Measurements from ENCODE around the gene PKIB. TPM values are rescaled to one million over a fixed set of nuclear protein-coding genes. Genes with fewer than 3 reads are reported as not detected.

The PKIB gene
- total and polyA plus RNA-seq, 10 of the 15 experiments (the other 5 are each of a cell fraction or from before 2014, with no cell fraction given), result 0.20 to 1.8 (median 0.87) TPM

DNA sequence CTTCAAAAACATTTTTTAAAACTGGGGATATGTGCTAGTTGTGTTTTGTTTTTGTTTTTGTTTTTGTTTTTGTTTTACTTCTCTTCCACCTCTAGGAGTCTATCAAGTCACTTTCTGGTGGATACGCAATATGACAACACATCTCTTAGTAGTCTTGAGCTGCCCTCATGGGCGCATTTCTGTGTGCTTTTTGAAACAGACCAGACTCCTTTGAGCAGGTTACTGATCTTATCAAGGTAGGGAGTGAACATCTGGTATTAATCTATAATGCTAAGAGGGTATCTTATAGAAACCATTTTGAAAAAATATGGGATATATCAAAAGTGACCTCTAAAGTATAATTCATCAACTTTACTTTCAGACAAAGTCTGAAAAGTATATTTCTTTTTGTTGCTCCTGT, 56.2 kb downstream of the PKIB start:
- intact Hi-C loops (cut with micrococcal nuclease; ENCODE audit: unreplicated experiment) (no loop called here), in situ Hi-C loops (cut with MboI) (no loop called here)
- no peak for FAIRE-seq
- no peaks in the 10 kb centered on the region for H3K9me3 ChIP-seq (replicated peaks; ENCODE audit: control insufficient read depth, insufficient read depth, low read length)
- no peak overlapping the region for H3K27ac ChIP-seq (ENCODE audit: control insufficient read depth, insufficient read depth)
- no peaks in the 10 kb centered on the region for H4K20me1 ChIP-seq (ENCODE audit: control insufficient read depth, insufficient read depth)
- no TSS peak for BruUV-seq (replicated peaks)
- ATAC-seq, result no peak
- POLR2A ChIA-PET, result interaction anchor here (1.1 kb wide), 1 partner anchor 18 kb away, joined by 3 read pairs; no protein-coding TSS in a partner anchor
- DNase-seq (ENCODE audit: low read depth, low spot score), result no peak
- TF ChIP-seq ZNF207 (IDR thresholded peaks at IDR 0.05; ENCODE audit: borderline replicate concordance), result no peak
- H3K79me2 ChIP-seq (ENCODE audit: control insufficient read depth, insufficient read depth, low read length), result no peaks in the 10 kb centered on the region
- 66% methylated on average over 2 of the region's 2 CpGs for WGBS (ENCODE audit: insufficient coverage, insufficient replicate concordance, low lambda C conversion rate, missing lambda C conversion rate)
- no peaks in the 10 kb centered on the region for H3K36me3 ChIP-seq (ENCODE audit: control insufficient read depth in 2 of 2, insufficient read depth in 2 of 2, low read length in 1 of 2)
- RAD21 ChIA-PET (ENCODE audit: unreplicated experiment), result interaction anchor here (1.5 to 1.6 kb wide), 3 partner anchors 18 to 46 kb away, joined by 3 to 5 read pairs (median 3); no protein-coding TSS in a partner anchor
- H3K27me3 ChIP-seq (replicated peaks in 1 of 2; ENCODE audit: control insufficient read depth in 2 of 2, insufficient read depth in 2 of 2, low read length in 1 of 2), result no peaks in the 10 kb centered on the region
- H2AFZ ChIP-seq (ENCODE audit: control insufficient read depth, low read depth, low read length), result no peak overlapping the region
- CTCF ChIA-PET, result interaction anchor here (1.4 to 3.8 kb wide), 3 partner anchors 9 to 175 kb away, joined by 3 to 18 read pairs (median 9); no protein-coding TSS in a partner anchor
- no peak overlapping the region for H3K9ac ChIP-seq (ENCODE audit: control insufficient read depth, insufficient read depth, low read length)
- SMC1A ChIA-PET (ENCODE audit: uncharacterized antibody, unreplicated experiment), result interaction anchor here (0.7 to 4.6 kb wide), 4 partner anchors 24 to 59 kb away, joined by 3 to 23 read pairs (median 5); no protein-coding TSS in a partner anchor
- no peak overlapping the region for H3K4me3 ChIP-seq
- H3K4me2 ChIP-seq (ENCODE audit: control insufficient read depth, insufficient read depth), result no peak overlapping the region
- no peaks in the 10 kb centered on the region for H3K4me1 ChIP-seq (ENCODE audit: control insufficient read depth, insufficient read depth, low read length)

DNA sequence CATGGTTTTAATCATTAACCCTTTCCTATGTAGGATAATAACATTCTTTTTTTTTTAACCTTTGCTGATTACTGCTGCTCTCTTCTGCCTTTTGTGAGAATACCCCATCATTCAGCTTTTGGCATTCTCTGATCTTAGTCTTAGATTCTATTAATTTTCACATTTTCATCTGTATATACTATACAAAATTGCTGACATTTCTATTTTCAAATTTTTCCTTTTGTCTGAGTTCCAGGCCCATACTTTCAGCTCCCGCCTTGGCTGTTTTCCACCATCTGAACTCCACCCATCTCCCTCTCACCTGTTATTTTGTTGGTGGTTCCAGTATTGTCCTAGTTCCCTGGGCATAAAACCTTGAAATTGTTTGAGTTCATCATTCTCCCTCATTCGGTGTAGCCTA, 59.2 kb downstream of the PKIB start:
- Histone ChIP-seq H3K36me3 (ENCODE audit: control insufficient read depth in 2 of 2, insufficient read depth in 2 of 2, low read length in 1 of 2) (no peaks in the 10 kb centered on the region), H2AFZ (ENCODE audit: control insufficient read depth, low read depth, low read length) (no peak overlapping the region), H3K9ac (ENCODE audit: control insufficient read depth, insufficient read depth, low read length) (no peak overlapping the region), H3K9me3 (replicated peaks; ENCODE audit: control insufficient read depth, insufficient read depth, low read length) (no peaks in the 10 kb centered on the region), H3K27ac (ENCODE audit: control insufficient read depth, insufficient read depth) (no peak overlapping the region), H3K4me3 (no peak overlapping the region), H3K27me3 (replicated peaks in 1 of 2; ENCODE audit: control insufficient read depth in 2 of 2, insufficient read depth in 2 of 2, low read length in 1 of 2) (no peaks in the 10 kb centered on the region), H3K4me1 (ENCODE audit: control insufficient read depth, insufficient read depth, low read length) (no peaks in the 10 kb centered on the region), H3K4me2 (ENCODE audit: control insufficient read depth, insufficient read depth) (no peak overlapping the region), H4K20me1 (ENCODE audit: control insufficient read depth, insufficient read depth) (no peaks in the 10 kb centered on the region), H3K79me2 (ENCODE audit: control insufficient read depth, insufficient read depth, low read length) (no peaks in the 10 kb centered on the region)
- no peak for FAIRE-seq
- BruUV-seq (replicated peaks), result no TSS peak
- ChIA-PET POLR2A (interaction anchor here (0.6 to 1.4 kb wide), 2 partner anchors 36 to 44 kb away, joined by 3 to 4 read pairs; no protein-coding TSS in a partner anchor), SMC1A (ENCODE audit: uncharacterized antibody, unreplicated experiment) (interaction anchor here (0.7 to 2.2 kb wide), 2 partner anchors 12 to 16 kb away, joined by 3 to 8 read pairs; no protein-coding TSS in a partner anchor), RAD21 (ENCODE audit: unreplicated experiment) (no interaction called here), CTCF (interaction anchor here (0.8 to 3.8 kb wide), 4 partner anchors 12 to 170 kb away, joined by 3 to 18 read pairs (median 4); no protein-coding TSS in a partner anchor)
- WGBS (ENCODE audit: insufficient coverage, insufficient replicate concordance, low lambda C conversion rate, missing lambda C conversion rate), result 42% methylated on average over 2 of the region's 2 CpGs
- in situ Hi-C loops (cut with MboI), result no loop called here
- no peak for ATAC-seq
- intact Hi-C loops (cut with micrococcal nuclease; ENCODE audit: unreplicated experiment), result no loop called here
- no peak for DNase-seq (ENCODE audit: low read depth, low spot score)
- TF ChIP-seq CHD4 (IDR thresholded peaks at IDR 0.05) (no peak), BACH1 (IDR thresholded peaks at IDR 0.05; ENCODE audit: borderline replicate concordance) (no peak), MEF2B (IDR thresholded peaks at IDR 0.05; ENCODE audit: partially characterized antibody, poor library complexity, severe bottlenecking) (no peak), BRCA1 (IDR thresholded peaks at IDR 0.05; ENCODE audit: low read depth, low read length) (no peak), TARDBP (IDR thresholded peaks at IDR 0.05; ENCODE audit: borderline replicate concordance) (no peak)
- TF ChIP-seq, protein P1, sequence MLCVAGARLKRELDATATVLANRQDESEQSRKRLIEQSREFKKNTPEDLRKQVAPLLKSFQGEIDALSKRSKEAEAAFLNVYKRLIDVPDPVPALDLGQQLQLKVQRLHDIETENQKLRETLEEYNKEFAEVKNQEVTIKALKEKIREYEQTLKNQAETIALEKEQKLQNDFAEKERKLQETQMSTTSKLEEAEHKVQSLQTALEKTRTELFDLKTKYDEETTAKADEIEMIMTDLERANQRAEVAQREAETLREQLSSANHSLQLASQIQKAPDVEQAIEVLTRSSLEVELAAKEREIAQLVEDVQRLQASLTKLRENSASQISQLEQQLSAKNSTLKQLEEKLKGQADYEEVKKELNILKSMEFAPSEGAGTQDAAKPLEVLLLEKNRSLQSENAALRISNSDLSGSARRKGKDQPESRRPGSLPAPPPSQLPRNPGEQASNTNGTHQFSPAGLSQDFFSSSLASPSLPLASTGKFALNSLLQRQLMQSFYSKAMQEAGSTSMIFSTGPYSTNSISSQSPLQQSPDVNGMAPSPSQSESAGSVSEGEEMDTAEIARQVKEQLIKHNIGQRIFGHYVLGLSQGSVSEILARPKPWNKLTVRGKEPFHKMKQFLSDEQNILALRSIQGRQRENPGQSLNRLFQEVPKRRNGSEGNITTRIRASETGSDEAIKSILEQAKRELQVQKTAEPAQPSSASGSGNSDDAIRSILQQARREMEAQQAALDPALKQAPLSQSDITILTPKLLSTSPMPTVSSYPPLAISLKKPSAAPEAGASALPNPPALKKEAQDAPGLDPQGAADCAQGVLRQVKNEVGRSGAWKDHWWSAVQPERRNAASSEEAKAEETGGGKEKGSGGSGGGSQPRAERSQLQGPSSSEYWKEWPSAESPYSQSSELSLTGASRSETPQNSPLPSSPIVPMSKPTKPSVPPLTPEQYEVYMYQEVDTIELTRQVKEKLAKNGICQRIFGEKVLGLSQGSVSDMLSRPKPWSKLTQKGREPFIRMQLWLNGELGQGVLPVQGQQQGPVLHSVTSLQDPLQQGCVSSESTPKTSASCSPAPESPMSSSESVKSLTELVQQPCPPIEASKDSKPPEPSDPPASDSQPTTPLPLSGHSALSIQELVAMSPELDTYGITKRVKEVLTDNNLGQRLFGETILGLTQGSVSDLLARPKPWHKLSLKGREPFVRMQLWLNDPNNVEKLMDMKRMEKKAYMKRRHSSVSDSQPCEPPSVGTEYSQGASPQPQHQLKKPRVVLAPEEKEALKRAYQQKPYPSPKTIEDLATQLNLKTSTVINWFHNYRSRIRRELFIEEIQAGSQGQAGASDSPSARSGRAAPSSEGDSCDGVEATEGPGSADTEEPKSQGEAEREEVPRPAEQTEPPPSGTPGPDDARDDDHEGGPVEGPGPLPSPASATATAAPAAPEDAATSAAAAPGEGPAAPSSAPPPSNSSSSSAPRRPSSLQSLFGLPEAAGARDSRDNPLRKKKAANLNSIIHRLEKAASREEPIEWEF (IDR thresholded peaks at IDR 0.05; ENCODE audit: insufficient replicate concordance, low read depth, low read length), result no peak

All from GM12878 (cell line).